ENCODE measurements around the gene PAPOLB.
A peak's percentile ranks its signal among the peaks of the same experiment; 100 is the strongest.

Gene PAPOLB

DNA sequence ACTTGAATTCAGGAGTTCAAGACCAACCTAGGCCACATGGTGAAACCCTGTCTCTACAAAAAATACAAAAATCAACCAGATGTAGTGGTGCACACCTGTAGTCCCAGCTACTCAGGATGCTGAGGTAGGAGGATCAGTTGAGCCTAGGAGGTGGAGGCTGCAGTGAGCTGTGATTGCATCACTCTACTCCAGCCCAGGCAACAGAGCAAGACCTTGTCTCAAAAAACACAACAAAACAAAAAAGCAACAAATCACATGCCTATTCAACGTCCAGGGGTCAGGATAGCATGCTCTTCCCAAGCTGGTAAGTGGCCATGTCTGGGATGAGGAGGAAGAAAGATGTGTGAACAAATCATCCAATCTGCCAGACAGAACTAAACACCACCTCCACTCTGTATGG is 27.9 kb upstream of the PAPOLB start:
- no peak overlapping the region for H3K4me3 ChIP-seq (ENCODE audit: insufficient read depth, low read depth, low read length, poor library complexity, severe bottlenecking)
- no peaks in the 10 kb centered on the region for H3K36me3 ChIP-seq (ENCODE audit: control insufficient read depth, insufficient read depth, low read length)
- no peaks in the 10 kb centered on the region for H3K9me3 ChIP-seq (ENCODE audit: control insufficient read depth, low read length)
- no peaks in the 10 kb centered on the region for H3K27me3 ChIP-seq (replicated peaks; ENCODE audit: control insufficient read depth, insufficient read depth, low read length, poor library complexity, severe bottlenecking)
- no peak overlapping the region for H3K27ac ChIP-seq (ENCODE audit: insufficient read depth, low read length, poor library complexity, severe bottlenecking)
- DNase-seq = no peak
- no peaks in the 10 kb centered on the region for H3K4me1 ChIP-seq (ENCODE audit: control insufficient read depth, insufficient read depth, low read length, poor library complexity, severe bottlenecking)

DNA sequence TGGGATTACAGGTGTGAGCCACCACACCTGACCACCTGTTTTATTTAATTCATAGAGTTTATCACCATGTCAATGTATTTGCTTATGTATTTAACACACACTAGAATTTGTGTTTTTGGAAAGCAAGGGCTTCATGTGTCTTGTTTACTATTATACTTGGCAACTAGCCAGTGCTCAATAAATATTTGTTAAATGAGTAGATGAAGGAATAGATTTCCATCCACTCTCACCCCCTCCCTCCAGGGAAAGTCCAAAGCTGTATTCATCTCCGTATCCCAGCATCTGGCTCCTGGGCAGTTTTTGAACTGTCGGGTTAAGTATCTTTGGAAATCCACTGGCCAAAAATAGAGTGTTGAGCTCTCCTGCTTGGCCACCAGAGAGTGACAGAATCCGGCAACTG is 26.3 kb upstream of the PAPOLB start:
- no peaks in the 10 kb centered on the region for H3K36me3 ChIP-seq (ENCODE audit: control insufficient read depth, insufficient read depth, low read length)
- H3K4me1 ChIP-seq (ENCODE audit: control insufficient read depth, insufficient read depth, low read length, poor library complexity, severe bottlenecking) = peaks cover 1% of the 10 kb centered on the region
- H3K4me3 ChIP-seq (ENCODE audit: insufficient read depth, low read depth, low read length, poor library complexity, severe bottlenecking) = no peak overlapping the region
- no peaks in the 10 kb centered on the region for H3K9me3 ChIP-seq (ENCODE audit: control insufficient read depth, low read length)
- DNase-seq = no peak
- H3K27ac ChIP-seq (ENCODE audit: insufficient read depth, low read length, poor library complexity, severe bottlenecking) = no peak overlapping the region
- H3K27me3 ChIP-seq (replicated peaks; ENCODE audit: control insufficient read depth, insufficient read depth, low read length, poor library complexity, severe bottlenecking) = no peaks in the 10 kb centered on the region

DNA sequence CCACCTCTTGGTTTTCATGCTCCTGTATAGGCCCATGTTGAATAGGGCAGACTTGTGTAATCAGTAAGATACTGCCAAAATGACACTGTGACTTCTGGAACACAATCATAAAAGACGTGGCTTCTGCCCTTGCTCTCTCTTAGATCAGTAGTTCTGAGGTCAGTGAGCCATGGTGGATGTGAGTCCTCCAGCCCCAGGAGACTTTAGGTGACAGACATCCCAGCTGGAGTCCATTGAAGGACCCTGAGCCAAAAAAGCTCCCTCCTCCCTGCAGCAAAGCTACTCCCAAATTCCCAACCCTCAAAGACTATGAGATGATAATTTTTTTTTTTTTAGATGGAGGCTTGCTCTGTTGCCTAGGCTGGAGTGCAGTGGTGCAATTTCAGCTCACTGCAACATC is 24.8 kb upstream of the PAPOLB start:
- H3K4me1 ChIP-seq (ENCODE audit: control insufficient read depth, insufficient read depth, low read length, poor library complexity, severe bottlenecking) = peaks cover 12% of the 10 kb centered on the region
- H3K9me3 ChIP-seq (ENCODE audit: control insufficient read depth, low read length) = no peaks in the 10 kb centered on the region
- no peak for DNase-seq
- peaks cover 10% of the 10 kb centered on the region for H3K27me3 ChIP-seq (replicated peaks; ENCODE audit: control insufficient read depth, insufficient read depth, low read length, poor library complexity, severe bottlenecking)
- no peak overlapping the region for H3K27ac ChIP-seq (ENCODE audit: insufficient read depth, low read length, poor library complexity, severe bottlenecking)
- no peak overlapping the region for H3K4me3 ChIP-seq (ENCODE audit: insufficient read depth, low read depth, low read length, poor library complexity, severe bottlenecking)
- H3K36me3 ChIP-seq (ENCODE audit: control insufficient read depth, insufficient read depth, low read length) = no peaks in the 10 kb centered on the region

DNA sequence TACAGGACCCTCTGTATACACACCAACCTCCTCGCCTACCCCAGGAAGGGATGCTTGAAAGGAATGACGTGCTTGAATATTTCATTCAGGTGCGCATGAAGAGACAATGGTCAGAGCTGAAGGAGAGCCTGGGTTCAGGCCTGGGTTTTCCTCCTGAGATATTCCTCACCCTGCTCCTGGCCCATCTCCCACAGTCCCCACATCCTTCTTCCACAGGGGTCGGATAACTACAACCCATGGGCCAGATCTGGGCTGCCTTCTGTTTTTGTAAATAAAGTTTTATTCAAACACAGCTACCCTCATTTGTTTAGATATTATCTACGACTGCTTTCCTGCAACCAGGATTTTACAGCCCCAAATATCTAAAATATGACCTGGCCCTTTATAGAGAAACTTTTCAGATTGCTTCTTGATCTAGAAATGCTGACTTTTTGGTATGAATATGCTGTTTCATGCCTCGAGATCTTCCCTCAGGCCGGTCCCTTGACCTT is 23.5 kb upstream of the PAPOLB start:
- H3K27ac ChIP-seq (ENCODE audit: insufficient read depth, low read length, poor library complexity, severe bottlenecking) = no peak overlapping the region
- no peaks in the 10 kb centered on the region for H3K36me3 ChIP-seq (ENCODE audit: control insufficient read depth, insufficient read depth, low read length)
- H3K9me3 ChIP-seq (ENCODE audit: control insufficient read depth, low read length) = no peaks in the 10 kb centered on the region
- DNase-seq = no peak
- H3K27me3 ChIP-seq (replicated peaks; ENCODE audit: control insufficient read depth, insufficient read depth, low read length, poor library complexity, severe bottlenecking) = peaks cover 10% of the 10 kb centered on the region
- peaks cover 12% of the 10 kb centered on the region for H3K4me1 ChIP-seq (ENCODE audit: control insufficient read depth, insufficient read depth, low read length, poor library complexity, severe bottlenecking)
- no peak overlapping the region for H3K4me3 ChIP-seq (ENCODE audit: insufficient read depth, low read depth, low read length, poor library complexity, severe bottlenecking)

DNA sequence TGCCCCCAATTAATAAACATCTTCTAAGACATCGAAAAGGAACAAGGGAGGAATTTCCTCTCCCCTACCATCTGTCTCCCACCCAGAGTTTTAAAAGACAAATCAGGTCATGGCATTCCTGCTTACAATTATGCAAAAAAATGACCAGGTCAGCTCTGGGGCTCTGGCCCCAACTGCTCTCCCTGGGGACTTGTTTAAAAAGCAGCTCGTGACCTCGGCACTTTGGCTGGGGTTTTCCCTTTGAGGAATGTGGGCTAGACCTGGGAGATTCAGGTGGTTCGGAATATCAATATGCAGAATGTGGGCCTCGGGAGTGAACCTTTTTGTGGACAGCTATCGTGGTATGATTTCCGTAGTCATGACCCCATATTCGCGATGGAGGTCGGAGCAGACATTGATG is 22.3 kb upstream of the PAPOLB start:
- no peak overlapping the region for H3K4me3 ChIP-seq (ENCODE audit: insufficient read depth, low read depth, low read length, poor library complexity, severe bottlenecking)
- H3K27ac ChIP-seq (ENCODE audit: insufficient read depth, low read length, poor library complexity, severe bottlenecking) = no peak overlapping the region
- H3K4me1 ChIP-seq (ENCODE audit: control insufficient read depth, insufficient read depth, low read length, poor library complexity, severe bottlenecking) = peaks cover 12% of the 10 kb centered on the region
- DNase-seq = no peak
- peaks cover 10% of the 10 kb centered on the region for H3K27me3 ChIP-seq (replicated peaks; ENCODE audit: control insufficient read depth, insufficient read depth, low read length, poor library complexity, severe bottlenecking)
- no peaks in the 10 kb centered on the region for H3K9me3 ChIP-seq (ENCODE audit: control insufficient read depth, low read length)
- H3K36me3 ChIP-seq (ENCODE audit: control insufficient read depth, insufficient read depth, low read length) = no peaks in the 10 kb centered on the region

DNA sequence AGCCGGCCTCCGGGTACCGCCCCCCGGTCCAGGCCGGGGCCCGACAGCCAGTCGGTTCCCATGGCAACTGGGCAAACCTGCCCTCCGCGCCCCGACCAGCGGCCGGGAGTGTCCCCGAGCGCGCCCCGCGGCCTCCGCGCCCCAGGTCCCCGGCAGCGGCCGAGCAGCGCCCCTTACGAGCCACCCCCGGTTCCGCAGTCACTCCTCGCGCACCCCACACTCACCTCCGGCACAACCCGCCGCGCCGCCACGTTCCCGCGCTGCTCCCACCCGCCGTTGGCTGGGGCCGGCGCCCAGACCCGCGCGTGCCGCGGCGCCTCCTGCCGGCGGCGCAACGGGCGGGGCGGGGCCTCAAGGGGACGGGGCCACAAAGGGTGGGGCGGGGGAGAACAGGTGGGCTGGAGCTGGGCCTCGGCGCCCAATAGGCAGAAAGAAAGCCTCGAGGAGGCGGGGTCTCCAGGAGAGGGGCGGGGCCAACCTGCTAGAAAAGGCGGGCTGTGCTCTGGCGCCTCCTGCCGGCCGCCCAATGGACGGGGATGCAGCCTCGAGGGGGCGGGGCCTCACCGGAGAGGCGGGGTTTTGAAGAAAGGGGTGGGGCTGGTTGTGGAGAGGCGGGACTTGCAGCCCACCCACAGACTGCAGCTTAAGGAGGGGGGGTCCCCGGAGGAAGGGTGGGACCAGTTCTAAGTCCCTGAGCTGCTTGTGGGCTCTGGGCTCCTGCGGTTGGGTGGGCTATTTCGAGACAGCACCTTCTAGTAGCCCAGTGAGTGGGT is 21.7 kb upstream of the PAPOLB start, which contains the start of gene RADIL:
TSS of gene RADIL (minus strand) at position 345 of the 773 bp plus-strand sequence. CDS start 5,577 bp downstream, outside the sequence.
- Histone ChIP-seq H3K27me3 (replicated peaks; ENCODE audit: control insufficient read depth, insufficient read depth, low read length, poor library complexity, severe bottlenecking) (peaks cover 10% of the 10 kb centered on the region), H3K27ac (ENCODE audit: insufficient read depth, low read length, poor library complexity, severe bottlenecking) (no peak within 1 kb of the TSS), H3K4me3 (ENCODE audit: insufficient read depth, low read depth, low read length, poor library complexity, severe bottlenecking) (peak within 1 kb of the TSS; percentile 45)

DNA sequence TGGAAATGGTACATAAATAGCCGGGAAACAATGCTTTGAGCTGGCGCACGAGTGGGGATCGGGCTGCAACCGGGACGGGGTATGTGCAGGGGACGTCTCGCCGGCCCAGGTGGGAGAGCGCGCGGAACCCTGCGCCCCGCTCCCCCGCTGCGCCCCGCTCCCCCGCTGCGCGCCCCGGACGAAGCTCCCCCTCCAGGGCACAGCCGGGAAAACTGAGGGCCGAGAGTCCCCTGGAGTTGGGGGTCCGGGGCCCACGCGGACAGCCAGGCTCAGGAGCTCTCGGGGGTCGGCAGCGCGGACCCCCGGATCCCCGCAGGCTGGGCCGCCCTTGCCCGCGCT is 21.2 kb upstream of the PAPOLB start:
- no peak for DNase-seq
- no peaks in the 10 kb centered on the region for H3K36me3 ChIP-seq (ENCODE audit: control insufficient read depth, insufficient read depth, low read length)
- H3K4me1 ChIP-seq (ENCODE audit: control insufficient read depth, insufficient read depth, low read length, poor library complexity, severe bottlenecking) = peaks cover 12% of the 10 kb centered on the region
- H3K27ac ChIP-seq (ENCODE audit: insufficient read depth, low read length, poor library complexity, severe bottlenecking) = no peak overlapping the region
- no peaks in the 10 kb centered on the region for H3K9me3 ChIP-seq (ENCODE audit: control insufficient read depth, low read length)
- H3K4me3 ChIP-seq (ENCODE audit: insufficient read depth, low read depth, low read length, poor library complexity, severe bottlenecking) = peak overlapping the region; percentile 45
- peaks cover 10% of the 10 kb centered on the region for H3K27me3 ChIP-seq (replicated peaks; ENCODE audit: control insufficient read depth, insufficient read depth, low read length, poor library complexity, severe bottlenecking)

More for the DNA sequence above, 21.7 kb upstream of the PAPOLB start, which contains the start of gene RADIL:
- Histone ChIP-seq H3K9me3 (ENCODE audit: control insufficient read depth, low read length) (no peaks in the 10 kb centered on the region), H3K36me3 (ENCODE audit: control insufficient read depth, insufficient read depth, low read length) (no peaks in the 10 kb centered on the region), H3K4me1 (ENCODE audit: control insufficient read depth, insufficient read depth, low read length, poor library complexity, severe bottlenecking) (peaks cover 12% of the 10 kb centered on the region)
- DNase-seq = peak; percentile 70 to 80 (median 72)

DNA sequence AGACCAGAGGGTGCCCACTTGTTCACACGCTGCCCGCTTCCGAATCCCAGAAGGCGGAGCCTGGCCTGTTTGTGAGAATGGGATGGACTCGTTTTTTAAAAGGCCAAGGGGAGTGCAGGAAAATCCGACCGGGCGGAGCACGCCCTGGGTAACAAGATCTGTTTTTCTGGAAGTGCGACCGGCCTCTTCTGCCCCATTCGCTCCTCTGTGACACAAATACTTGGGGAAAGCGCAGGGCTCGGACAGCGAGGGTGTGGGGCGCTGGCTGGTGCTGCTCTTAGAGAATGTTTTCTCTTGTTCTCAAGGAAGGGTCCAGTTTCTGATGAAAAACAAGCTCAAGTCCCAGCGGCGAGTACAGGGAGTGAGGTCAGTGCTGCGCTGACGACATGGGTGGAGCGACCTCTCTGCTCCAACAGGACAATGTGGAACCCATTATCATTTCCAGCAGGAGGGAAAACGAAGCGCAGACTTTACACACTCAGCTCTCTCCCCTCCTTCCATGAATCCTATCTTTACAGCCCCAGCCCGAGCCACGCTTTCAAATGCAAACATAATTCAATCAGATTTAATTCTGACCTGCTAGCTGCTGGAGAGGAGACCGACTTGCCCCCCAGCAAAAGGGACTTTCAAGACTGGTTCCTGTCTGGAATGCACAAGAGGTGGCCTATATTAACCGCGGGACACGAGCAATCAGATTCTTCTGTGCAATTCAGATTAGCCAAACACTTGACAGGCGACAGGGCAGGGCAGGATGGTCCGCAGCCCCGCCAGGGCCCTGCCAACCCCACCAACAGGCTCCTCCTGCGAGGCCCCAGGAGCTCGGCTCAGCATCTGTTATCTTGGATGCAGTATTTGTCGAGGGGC is 20.6 kb upstream of the PAPOLB start:
- Histone ChIP-seq H3K4me1 (ENCODE audit: control insufficient read depth, insufficient read depth, low read length, poor library complexity, severe bottlenecking) (peaks cover 12% of the 10 kb centered on the region), H3K27me3 (replicated peaks; ENCODE audit: control insufficient read depth, insufficient read depth, low read length, poor library complexity, severe bottlenecking) (peaks cover 10% of the 10 kb centered on the region), H3K4me3 (ENCODE audit: insufficient read depth, low read depth, low read length, poor library complexity, severe bottlenecking) (peak overlapping the region; percentile 45), H3K27ac (ENCODE audit: insufficient read depth, low read length, poor library complexity, severe bottlenecking) (no peak overlapping the region), H3K36me3 (ENCODE audit: control insufficient read depth, insufficient read depth, low read length) (no peaks in the 10 kb centered on the region), H3K9me3 (ENCODE audit: control insufficient read depth, low read length) (no peaks in the 10 kb centered on the region)
- DNase-seq = no peak

DNA sequence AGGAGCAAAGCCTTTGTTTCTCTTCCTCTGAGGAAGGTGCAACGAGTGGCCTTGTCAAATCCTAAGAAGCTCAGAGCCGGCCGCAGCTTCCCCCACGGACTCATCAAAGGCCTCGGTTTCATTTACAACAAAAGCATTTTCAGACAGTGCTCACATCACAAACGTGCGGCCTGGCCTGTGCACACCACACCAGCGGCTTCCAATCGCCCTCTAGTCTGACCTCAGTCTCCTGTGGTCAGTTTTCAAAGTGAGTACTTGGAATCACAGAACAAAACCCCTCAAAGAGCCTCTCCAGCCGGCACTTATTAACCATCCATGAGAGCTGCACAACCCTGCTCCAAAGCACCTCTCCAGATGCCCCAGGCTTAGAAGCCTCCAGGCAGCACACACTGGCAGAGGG is 18.4 kb upstream of the PAPOLB start:
- Histone ChIP-seq H3K27me3 (replicated peaks; ENCODE audit: control insufficient read depth, insufficient read depth, low read length, poor library complexity, severe bottlenecking) (peaks cover 10% of the 10 kb centered on the region), H3K27ac (ENCODE audit: insufficient read depth, low read length, poor library complexity, severe bottlenecking) (no peak overlapping the region), H3K36me3 (ENCODE audit: control insufficient read depth, insufficient read depth, low read length) (no peaks in the 10 kb centered on the region), H3K9me3 (ENCODE audit: control insufficient read depth, low read length) (no peaks in the 10 kb centered on the region), H3K4me3 (ENCODE audit: insufficient read depth, low read depth, low read length, poor library complexity, severe bottlenecking) (no peak overlapping the region), H3K4me1 (ENCODE audit: control insufficient read depth, insufficient read depth, low read length, poor library complexity, severe bottlenecking) (peaks cover 12% of the 10 kb centered on the region)
- DNase-seq = no peak
